GM12878 (cell line): ENCODE data around the gene TPMT. TPM values are rescaled to one million over a fixed set of nuclear protein-coding genes. Genes with fewer than 3 reads are reported as not detected.

Source experiments
- ATAC-seq: fragments of 200-7000 bp; cut with Tn5 transposase; 3 replicates; pipeline ENCODE4 v1.9.1; 2020; ENCODE audit warnings: mild to moderate bottlenecking, moderate library complexity
- BruUV-seq: library from RNA; stranded (reverse); fragments of 400-500 nt; replicated peaks from 2 replicates; lab custom pipeline; 2021; lab: Mats Ljungman, UMichigan
- CTCF ChIA-PET: fragments of 300-600 bp; sonication (Branson Sonifier 250); formaldehyde crosslinking; extraction: SDS; loops from one replicate; lab custom pipeline; 2021; ENCODE audit warnings: inconsistent platforms; lab: Yijun Ruan, JAX
- POLR2A ChIA-PET: fragments of 350-600 bp; formaldehyde crosslinking; extraction: SDS; loops from one replicate; lab custom pipeline; 2021; ENCODE audit warnings: inconsistent platforms; lab: Charles Lee
- RAD21 ChIA-PET: fragments of 300-600 bp; sonication (Branson Sonifier 250); formaldehyde crosslinking; loops from one replicate; lab custom pipeline; 2023; ENCODE audit warnings: antibody characterized with exemption; ENCODE audit not compliant: unreplicated experiment; lab: Charles Lee
- SMC1A ChIA-PET: fragments of 300-600 bp; sonication (Branson Sonifier 250); formaldehyde crosslinking; loops from one replicate; lab custom pipeline; 2023; ENCODE audit not compliant: unreplicated experiment, uncharacterized antibody; lab: Charles Lee
- DNase-seq: peaks from one replicate; pipeline ENCODE4 v3.0.0-alpha.2; 2011; ENCODE audit warnings: low read depth, low spot score
- FAIRE-seq: peaks from 3 replicates; lab custom pipeline; 2011; peaks lifted over from hg19 to GRCh38; lab: Jason Lieb, UNC
- H2AFZ ChIP-seq: 2 replicates; pipeline ENCODE4 v1.6.0; 2011; ENCODE audit warnings: low read depth, low read length, control low read depth; ENCODE audit not compliant: control insufficient read depth
- H3K27ac ChIP-seq: 2 replicates; pipeline ENCODE4 v1.5.1; 2011; ENCODE audit warnings: control low read depth; ENCODE audit not compliant: control insufficient read depth, insufficient read depth
- H3K27me3 ChIP-seq, 2 experiments: replicated peaks in 1 of 2; 2 replicates each; pipeline versions ENCODE4 v1.6.0 to v1.6.1; 2011; ENCODE audit warnings: low read length in 1 of 2; ENCODE audit not compliant: control insufficient read depth in 2 of 2, insufficient read depth in 2 of 2
- H3K36me3 ChIP-seq, 2 experiments: 2 replicates each; pipeline ENCODE4 v1.5.1; 2011; ENCODE audit warnings: low read length in 1 of 2; ENCODE audit not compliant: control insufficient read depth in 2 of 2, insufficient read depth in 2 of 2
- H3K4me1 ChIP-seq: 2 replicates; pipeline ENCODE4 v1.6.1; 2011; ENCODE audit warnings: mild to moderate bottlenecking, low read length, moderate library complexity, mixed read lengths; ENCODE audit not compliant: control insufficient read depth, insufficient read depth
- H3K4me2 ChIP-seq: 2 replicates; pipeline ENCODE4 v1.6.0; 2011; ENCODE audit warnings: control low read depth; ENCODE audit not compliant: control insufficient read depth, insufficient read depth
- H3K4me3 ChIP-seq: fragments of 200-600 bp; sonication (generic); 2 replicates; pipeline ENCODE4 v1.5.1; 2016
- H3K79me2 ChIP-seq: 2 replicates; pipeline ENCODE4 v1.6.0; 2011; ENCODE audit warnings: low read length; ENCODE audit not compliant: control insufficient read depth, insufficient read depth
- H3K9ac ChIP-seq: 2 replicates; pipeline ENCODE4 v1.8.0; 2011; ENCODE audit warnings: low read length, control low read depth, mixed read lengths; ENCODE audit not compliant: control insufficient read depth, insufficient read depth
- H3K9me3 ChIP-seq: replicated peaks from 3 replicates; pipeline ENCODE4 v1.5.1; 2011; ENCODE audit warnings: mild to moderate bottlenecking, low read length; ENCODE audit not compliant: control insufficient read depth, insufficient read depth
- H4K20me1 ChIP-seq: 2 replicates; pipeline ENCODE4 v1.6.0; 2011; ENCODE audit not compliant: control insufficient read depth, insufficient read depth
- GABPA ChIP-seq: IDR thresholded peaks from 2 replicates; pipeline ENCODE4 v1.6.1; 2014; ENCODE audit warnings: antibody characterized with exemption, low read depth, mild to moderate bottlenecking, inconsistent platforms
- IKZF1 ChIP-seq: fragments of 450-650 bp; conservative IDR thresholded peaks from 2 replicates; pipeline ENCODE4 v1.6.1; 2017; ENCODE audit warnings: antibody characterized with exemption, mild to moderate bottlenecking
- JUNB ChIP-seq: IDR thresholded peaks from 2 replicates; pipeline ENCODE4 v1.6.1; 2016; ENCODE audit warnings: antibody characterized with exemption, mild to moderate bottlenecking
- KLF5 ChIP-seq: fragments of 450-650 bp; IDR thresholded peaks from 2 replicates; pipeline ENCODE4 v1.6.1; 2014; ENCODE audit warnings: mild to moderate bottlenecking; ENCODE audit not compliant: partially characterized antibody
- PAX5 ChIP-seq: IDR thresholded peaks from 2 replicates; pipeline ENCODE4 v1.6.1; 2011; ENCODE audit warnings: low read depth, low read length, borderline replicate concordance
- RBBP5 ChIP-seq: fragments of 200-600 bp; sonication (generic); conservative IDR thresholded peaks from 2 replicates; pipeline ENCODE4 v1.6.1; 2016
- SIN3A ChIP-seq: IDR thresholded peaks from 2 replicates; pipeline ENCODE4 v1.6.1; 2012; ENCODE audit warnings: low read depth, low read length, improper control_type of control experiment
- SRF ChIP-seq, 2 experiments: IDR thresholded peaks; 2 replicates each; pipeline ENCODE4 v1.6.1; 2011; ENCODE audit warnings: low read depth in 2 of 2, low read length in 2 of 2, mild to moderate bottlenecking in 1 of 2, moderate library complexity in 1 of 2
- SUPT20H ChIP-seq: IDR thresholded peaks from 2 replicates; pipeline ENCODE4 v1.6.1; 2011; ENCODE audit warnings: low read depth, mild to moderate bottlenecking, low read length, moderate library complexity, borderline replicate concordance; ENCODE audit not compliant: control insufficient read depth
- WRNIP1 ChIP-seq: IDR thresholded peaks from 2 replicates; pipeline ENCODE4 v1.6.1; 2011; ENCODE audit warnings: low read depth, low read length, improper control_type of control experiment, borderline replicate concordance
- ZNF274 ChIP-seq: IDR thresholded peaks from one replicate; pipeline ENCODE4 v1.8.0; 2011; ENCODE audit not compliant: insufficient read length, insufficient read depth
- WGBS: methylation state at CpG from one replicate; pipeline ENCODE4 v1.1.6; 2016; ENCODE audit warnings: low lambda C conversion rate; ENCODE audit not compliant: insufficient replicate concordance, insufficient coverage; ENCODE audit errors: missing lambda C conversion rate; 5-methylcytosine and 5-hydroxymethylcytosine counted together
- in situ Hi-C: fragments of 300-500 bp; cut with MboI; formaldehyde crosslinking; loops from 9 replicates; pipeline ENCODE4 v1.14.3; 2018; ENCODE audit warnings: mixed read lengths
- intact Hi-C: fragments of 100-400 bp; cut with micrococcal nuclease; formaldehyde crosslinking; loops from one replicate; pipeline ENCODE4 v1.14.2; 2022; ENCODE audit not compliant: unreplicated experiment
- polyA plus RNA-seq, 11 experiments: library from polyadenylated mRNA; depleted of rRNA in 4 of 11; unstranded in 6 of 11; stranded (reverse) in 5 of 11; fragments of >200 nt; fragmentation: Nextera tagmentation in 4 of 11; fragmentation: Illumina TruSeq in 1 of 11; extraction: Ambion mirVana in 4 of 11; extraction: Trizol in 1 of 11; gene quantifications; 1 replicate in 1 of 11; 2 replicates in 10 of 11; pipeline versions ENCODE4 v1.2.1 to v1.2.3, GENCODE V29; 2011 to 2016; ENCODE audit warnings: inconsistent platforms in 2 of 11, missing spikeins in 2 of 11, low read depth in 1 of 11
- total RNA-seq, 4 experiments: library from RNA; depleted of rRNA in 3 of 4; stranded (reverse); fragments of >200 nt in 3 of 4; fragmentation: Illumina TruSeq in 1 of 4; extraction: Trizol in 1 of 4; gene quantifications; 2 replicates each; pipeline versions ENCODE4 v1.2.1 to v1.2.3, GENCODE V29; 2013 to 2021
- TF ChIP-seq, protein P1 (sequence below): fragments of 450-650 bp; IDR thresholded peaks from 2 replicates; pipeline ENCODE4 v1.6.1; 2014; ENCODE audit warnings: mild to moderate bottlenecking
- TF ChIP-seq, protein P2 (sequence below): IDR thresholded peaks from 2 replicates; pipeline ENCODE4 v1.6.1; 2011; ENCODE audit warnings: borderline replicate concordance, low read depth, mild to moderate bottlenecking, moderate library complexity, mixed read lengths, low read length; ENCODE audit not compliant: insufficient read depth; ENCODE audit errors: extremely low read length
- TF ChIP-seq, protein P3 (sequence below): fragments of 150-350 bp; IDR thresholded peaks from 2 replicates; pipeline ENCODE4 v1.6.1; 2014; ENCODE audit warnings: mild to moderate bottlenecking, low read depth, low read length
- TF ChIP-seq, protein P4 (sequence below): IDR thresholded peaks from 2 replicates; pipeline ENCODE4 v1.6.1; 2011; ENCODE audit warnings: mild to moderate bottlenecking, low read depth, low read length, moderate library complexity; ENCODE audit not compliant: insufficient replicate concordance
- TF ChIP-seq, protein P5 (sequence below): fragments of 450-650 bp; IDR thresholded peaks from 2 replicates; pipeline ENCODE4 v1.6.1; 2016; ENCODE audit warnings: mild to moderate bottlenecking

TPMT gene
- total and polyA plus RNA-seq, 10 of the 15 experiments (the other 5 are each of a cell fraction or from before 2014, with no cell fraction given) = 7.9 to 18.2 (median 16.3) TPM

DNA sequence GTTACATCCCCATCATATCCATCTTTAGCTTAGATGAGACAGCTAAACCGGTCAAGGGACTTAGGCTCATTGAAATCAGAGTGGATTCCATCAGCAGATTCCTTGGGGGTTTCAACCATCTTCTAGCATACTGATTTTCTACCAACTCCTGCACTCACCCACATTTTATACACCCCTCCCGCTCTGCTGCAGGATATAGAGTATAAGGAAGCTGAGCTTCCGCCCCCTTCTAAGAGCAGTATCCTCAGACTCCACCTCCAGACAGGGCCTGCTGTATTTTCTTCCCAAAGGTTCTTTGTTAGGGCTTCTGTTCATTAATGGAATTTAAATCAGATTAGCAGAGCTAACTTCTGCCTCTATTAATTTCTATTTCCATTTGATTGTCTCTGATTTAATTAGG lies 22.5 kb downstream of the TPMT start (continued):
- TF ChIP-seq GABPA = no peak

DNA sequence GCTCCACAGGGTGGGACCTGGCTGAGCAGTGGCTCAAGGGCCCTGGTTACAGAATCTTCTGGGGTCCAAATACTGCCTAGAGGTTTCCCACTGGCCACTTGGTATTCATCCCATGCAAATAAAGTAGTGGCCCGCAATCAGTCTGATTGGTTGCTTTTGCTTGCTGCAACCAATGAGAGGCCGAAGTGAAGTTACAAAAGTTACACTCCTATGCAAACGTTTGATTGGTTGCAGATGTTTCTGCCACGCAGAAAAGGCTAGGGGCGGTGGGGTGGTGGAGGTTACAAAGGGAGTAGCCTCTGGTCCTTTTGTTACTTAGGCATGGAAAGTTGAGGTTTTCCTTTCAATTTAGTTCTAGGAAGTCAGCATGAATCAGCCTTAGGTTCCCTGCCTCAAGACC lies 28.8 kb downstream of the TPMT start:
- Histone ChIP-seq H4K20me1 (no peaks in the 10 kb centered on the region), H3K4me3 (no peak overlapping the region), H3K4me2 (no peak overlapping the region), H3K9me3 (no peaks in the 10 kb centered on the region; the same call in 2 of the 3 replicates), H3K79me2 (no peaks in the 10 kb centered on the region), H3K36me3 (peaks cover 0 to 1% of the 10 kb centered on the region in 2 experiments; a peak in 1 of 4 replicates), H2AFZ (no peak overlapping the region), H3K9ac (no peak overlapping the region), H3K27me3 (no peaks in the 10 kb centered on the region), H3K27ac (no peak overlapping the region), H3K4me1 (no peaks in the 10 kb centered on the region)
- intact Hi-C loops = loop anchor here (10.0 kb wide), 3 partner anchors 311 to 971 kb away; no protein-coding TSS in a partner anchor
- in situ Hi-C loops = no loop called here
- ChIA-PET CTCF (no interaction called here), POLR2A (no interaction called here), RAD21 (no interaction called here), SMC1A (no interaction called here)
- FAIRE-seq (no peak), ATAC-seq (no peak), DNase-seq (no peak)
- BruUV-seq = no TSS peak
- WGBS = 87% methylated on average over 5 of the region's 5 CpGs
- TF ChIP-seq IKZF1 (no peak), KLF5 (no peak), RBBP5 (no peak), JUNB (no peak), SRF (IDR thresholded peaks at IDR 0.05; ENCODE audit: low read depth in 2 of 2, low read length in 2 of 2) (no peak), SIN3A (no peak), SUPT20H (no peak), WRNIP1 (no peak), ZNF274 (no peak), PAX5 (no peak)
- TF ChIP-seq, protein P1, sequence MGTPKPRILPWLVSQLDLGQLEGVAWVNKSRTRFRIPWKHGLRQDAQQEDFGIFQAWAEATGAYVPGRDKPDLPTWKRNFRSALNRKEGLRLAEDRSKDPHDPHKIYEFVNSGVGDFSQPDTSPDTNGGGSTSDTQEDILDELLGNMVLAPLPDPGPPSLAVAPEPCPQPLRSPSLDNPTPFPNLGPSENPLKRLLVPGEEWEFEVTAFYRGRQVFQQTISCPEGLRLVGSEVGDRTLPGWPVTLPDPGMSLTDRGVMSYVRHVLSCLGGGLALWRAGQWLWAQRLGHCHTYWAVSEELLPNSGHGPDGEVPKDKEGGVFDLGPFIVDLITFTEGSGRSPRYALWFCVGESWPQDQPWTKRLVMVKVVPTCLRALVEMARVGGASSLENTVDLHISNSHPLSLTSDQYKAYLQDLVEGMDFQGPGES = no peak
- TF ChIP-seq, protein P2, sequence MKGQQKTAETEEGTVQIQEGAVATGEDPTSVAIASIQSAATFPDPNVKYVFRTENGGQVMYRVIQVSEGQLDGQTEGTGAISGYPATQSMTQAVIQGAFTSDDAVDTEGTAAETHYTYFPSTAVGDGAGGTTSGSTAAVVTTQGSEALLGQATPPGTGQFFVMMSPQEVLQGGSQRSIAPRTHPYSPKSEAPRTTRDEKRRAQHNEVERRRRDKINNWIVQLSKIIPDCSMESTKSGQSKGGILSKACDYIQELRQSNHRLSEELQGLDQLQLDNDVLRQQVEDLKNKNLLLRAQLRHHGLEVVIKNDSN = no peak
- TF ChIP-seq, protein P3, sequence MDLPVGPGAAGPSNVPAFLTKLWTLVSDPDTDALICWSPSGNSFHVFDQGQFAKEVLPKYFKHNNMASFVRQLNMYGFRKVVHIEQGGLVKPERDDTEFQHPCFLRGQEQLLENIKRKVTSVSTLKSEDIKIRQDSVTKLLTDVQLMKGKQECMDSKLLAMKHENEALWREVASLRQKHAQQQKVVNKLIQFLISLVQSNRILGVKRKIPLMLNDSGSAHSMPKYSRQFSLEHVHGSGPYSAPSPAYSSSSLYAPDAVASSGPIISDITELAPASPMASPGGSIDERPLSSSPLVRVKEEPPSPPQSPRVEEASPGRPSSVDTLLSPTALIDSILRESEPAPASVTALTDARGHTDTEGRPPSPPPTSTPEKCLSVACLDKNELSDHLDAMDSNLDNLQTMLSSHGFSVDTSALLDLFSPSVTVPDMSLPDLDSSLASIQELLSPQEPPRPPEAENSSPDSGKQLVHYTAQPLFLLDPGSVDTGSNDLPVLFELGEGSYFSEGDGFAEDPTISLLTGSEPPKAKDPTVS = no peak
- TF ChIP-seq, protein P4, sequence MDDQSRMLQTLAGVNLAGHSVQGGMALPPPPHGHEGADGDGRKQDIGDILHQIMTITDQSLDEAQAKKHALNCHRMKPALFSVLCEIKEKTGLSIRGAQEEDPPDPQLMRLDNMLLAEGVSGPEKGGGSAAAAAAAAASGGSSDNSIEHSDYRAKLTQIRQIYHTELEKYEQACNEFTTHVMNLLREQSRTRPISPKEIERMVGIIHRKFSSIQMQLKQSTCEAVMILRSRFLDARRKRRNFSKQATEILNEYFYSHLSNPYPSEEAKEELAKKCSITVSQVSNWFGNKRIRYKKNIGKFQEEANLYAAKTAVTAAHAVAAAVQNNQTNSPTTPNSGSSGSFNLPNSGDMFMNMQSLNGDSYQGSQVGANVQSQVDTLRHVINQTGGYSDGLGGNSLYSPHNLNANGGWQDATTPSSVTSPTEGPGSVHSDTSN = no peak
- TF ChIP-seq, protein P5, sequence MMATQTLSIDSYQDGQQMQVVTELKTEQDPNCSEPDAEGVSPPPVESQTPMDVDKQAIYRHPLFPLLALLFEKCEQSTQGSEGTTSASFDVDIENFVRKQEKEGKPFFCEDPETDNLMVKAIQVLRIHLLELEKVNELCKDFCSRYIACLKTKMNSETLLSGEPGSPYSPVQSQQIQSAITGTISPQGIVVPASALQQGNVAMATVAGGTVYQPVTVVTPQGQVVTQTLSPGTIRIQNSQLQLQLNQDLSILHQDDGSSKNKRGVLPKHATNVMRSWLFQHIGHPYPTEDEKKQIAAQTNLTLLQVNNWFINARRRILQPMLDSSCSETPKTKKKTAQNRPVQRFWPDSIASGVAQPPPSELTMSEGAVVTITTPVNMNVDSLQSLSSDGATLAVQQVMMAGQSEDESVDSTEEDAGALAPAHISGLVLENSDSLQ = no peak
